Chondrocyte (in vitro differentiated cells): ENCODE results near the gene GPR135. TPM values are rescaled to one million over a fixed set of nuclear protein-coding genes. Genes with fewer than 3 reads are reported as not detected.

Source experiments
- DNase-seq: peaks from one replicate; pipeline ENCODE4 v3.0.0; 2021; ENCODE audit warnings: mixed read lengths, low spot score
- H3K27ac Mint-ChIP-seq: one replicate; pipeline ENCODE4 v1.8.0; 2021; ENCODE audit warnings: mild to moderate bottlenecking, moderate library complexity, mixed read lengths; ENCODE audit not compliant: unreplicated experiment
- H3K27me3 Mint-ChIP-seq: 2 replicates; pipeline ENCODE4 v1.8.0; 2021; ENCODE audit warnings: low read depth, mixed read lengths
- H3K36me3 Mint-ChIP-seq: 2 replicates; pipeline ENCODE4 v1.8.0; 2021; ENCODE audit warnings: low read depth, mixed read lengths
- H3K4me1 Mint-ChIP-seq: 2 replicates; pipeline ENCODE4 v1.8.0; 2021; ENCODE audit warnings: low read depth, mild to moderate bottlenecking, mixed read lengths
- H3K4me3 Mint-ChIP-seq: one replicate; pipeline ENCODE4 v1.8.0; 2021; ENCODE audit warnings: mild to moderate bottlenecking, moderate library complexity, mixed read lengths; ENCODE audit not compliant: unreplicated experiment
- H3K9me3 Mint-ChIP-seq: 2 replicates; pipeline ENCODE4 v1.8.0; 2021; ENCODE audit warnings: low read depth, mixed read lengths
- CTCF ChIP-seq: fragments of 200-600 bp; sonication (generic); IDR thresholded peaks from 2 replicates; pipeline ENCODE4 v1.5.0; 2021; ENCODE audit warnings: antibody characterized with exemption, mild to moderate bottlenecking, moderate library complexity
- total RNA-seq: library from RNA; stranded (reverse); gene quantifications from 3 replicates; pipeline ENCODE4 v1.2.1, GENCODE V29; 2021

The GPR135 gene
- total RNA-seq, 1 donor from 2014 or later: 4.0 TPM

DNA sequence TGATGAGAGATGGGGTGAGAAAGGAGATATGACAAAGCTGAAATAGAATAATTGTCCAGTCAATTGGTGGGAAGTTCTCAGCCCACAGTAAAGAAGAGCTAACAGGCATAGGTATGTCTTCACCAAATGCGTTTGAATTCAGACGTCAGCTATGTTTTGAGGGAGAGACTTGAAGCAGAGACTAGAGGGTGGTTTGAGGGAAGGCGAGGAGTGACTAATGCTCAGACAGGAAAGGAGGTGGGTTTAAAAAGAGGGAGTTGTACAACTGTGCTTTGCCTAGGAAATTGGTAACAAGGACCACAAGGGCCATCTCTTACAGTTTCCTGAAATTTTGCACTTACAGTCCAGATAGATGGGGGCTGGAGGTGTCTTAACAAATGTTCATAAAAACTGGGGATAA is 25.6 kb upstream of the GPR135 start:
- DNase-seq: no peak
- H3K27ac Mint-ChIP-seq: no peak overlapping the region
- no peaks in the 10 kb centered on the region for H3K27me3 Mint-ChIP-seq
- H3K4me3 Mint-ChIP-seq: no peak overlapping the region
- H3K9me3 Mint-ChIP-seq: no peaks in the 10 kb centered on the region
- H3K4me1 Mint-ChIP-seq: peaks cover 18% of the 10 kb centered on the region
- peaks cover 39% of the 10 kb centered on the region for H3K36me3 Mint-ChIP-seq
- TF ChIP-seq CTCF: no peak

DNA sequence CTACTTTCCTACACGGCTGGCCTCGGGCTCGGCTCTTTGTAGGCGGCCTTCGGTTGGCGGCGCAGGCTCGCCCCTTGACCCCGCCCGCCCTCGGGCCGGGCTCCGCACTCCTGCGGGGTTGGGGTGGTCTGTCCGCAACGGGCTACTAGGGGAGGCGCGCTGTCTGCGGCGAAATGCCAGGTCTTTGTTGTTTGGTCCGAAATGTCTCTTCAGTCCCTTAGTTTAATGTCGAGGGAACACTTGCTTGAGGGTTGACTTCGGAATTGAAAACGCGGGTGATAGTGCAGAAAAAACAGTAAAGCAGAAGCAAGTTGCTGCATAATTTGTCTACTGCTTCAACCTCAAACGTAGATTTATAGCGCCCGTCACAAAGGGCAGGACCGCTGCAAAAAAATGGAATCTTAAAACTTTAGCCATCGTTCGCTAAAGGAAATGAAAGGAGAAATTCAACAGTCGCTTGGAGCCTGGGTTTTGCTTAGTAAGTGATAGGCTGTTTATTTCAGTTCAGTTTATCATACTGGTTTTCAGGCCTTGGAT is 19.5 kb upstream of the GPR135 start:
- Mint-ChIP-seq H3K36me3 (peaks cover 15% of the 10 kb centered on the region), H3K27me3 (no peaks in the 10 kb centered on the region), H3K27ac (peak overlapping the region; percentile 97), H3K9me3 (no peaks in the 10 kb centered on the region), H3K4me3 (peak overlapping the region; percentile 94), H3K4me1 (peaks cover 55% of the 10 kb centered on the region)
- TF ChIP-seq CTCF: no peak
- no peak for DNase-seq

GRCh38 chr14:59483819-59484638 is 18.8 kb upstream of the GPR135 start, which contains the start of the genes JKAMP and L3HYPDH:
JKAMP (plus strand) TSS chr14:59484517; CDS start chr14:59484590, 73 bp downstream.
L3HYPDH (minus strand) TSS chr14:59484408; CDS start chr14:59484316, 92 bp downstream.
- peak; percentile 84 for TF ChIP-seq CTCF
- Mint-ChIP-seq H3K9me3 (no peaks in the 10 kb centered on the region), H3K27me3 (no peaks in the 10 kb centered on the region), H3K4me3 (peak within 1 kb of the TSS; percentile 94), H3K36me3 (peaks cover 10% of the 10 kb centered on the region), H3K27ac (peak within 1 kb of the TSS; percentile 97), H3K4me1 (peaks cover 58% of the 10 kb centered on the region)
- DNase-seq: peak; percentile 99

- DNase-seq: no peak
- TF ChIP-seq CTCF: no peak
- no peaks in the 10 kb centered on the region for H3K27me3 Mint-ChIP-seq
- peaks cover 7% of the 10 kb centered on the region for H3K36me3 Mint-ChIP-seq
- no peaks in the 10 kb centered on the region for H3K9me3 Mint-ChIP-seq
- H3K4me3 Mint-ChIP-seq: peak overlapping the region; percentile 94
- H3K27ac Mint-ChIP-seq: peak overlapping the region; percentile 97
- peaks cover 57% of the 10 kb centered on the region for H3K4me1 Mint-ChIP-seq
These were observed 18.2 kb upstream of the GPR135 start for GRCh38 chr14:59483363-59483762.

DNA sequence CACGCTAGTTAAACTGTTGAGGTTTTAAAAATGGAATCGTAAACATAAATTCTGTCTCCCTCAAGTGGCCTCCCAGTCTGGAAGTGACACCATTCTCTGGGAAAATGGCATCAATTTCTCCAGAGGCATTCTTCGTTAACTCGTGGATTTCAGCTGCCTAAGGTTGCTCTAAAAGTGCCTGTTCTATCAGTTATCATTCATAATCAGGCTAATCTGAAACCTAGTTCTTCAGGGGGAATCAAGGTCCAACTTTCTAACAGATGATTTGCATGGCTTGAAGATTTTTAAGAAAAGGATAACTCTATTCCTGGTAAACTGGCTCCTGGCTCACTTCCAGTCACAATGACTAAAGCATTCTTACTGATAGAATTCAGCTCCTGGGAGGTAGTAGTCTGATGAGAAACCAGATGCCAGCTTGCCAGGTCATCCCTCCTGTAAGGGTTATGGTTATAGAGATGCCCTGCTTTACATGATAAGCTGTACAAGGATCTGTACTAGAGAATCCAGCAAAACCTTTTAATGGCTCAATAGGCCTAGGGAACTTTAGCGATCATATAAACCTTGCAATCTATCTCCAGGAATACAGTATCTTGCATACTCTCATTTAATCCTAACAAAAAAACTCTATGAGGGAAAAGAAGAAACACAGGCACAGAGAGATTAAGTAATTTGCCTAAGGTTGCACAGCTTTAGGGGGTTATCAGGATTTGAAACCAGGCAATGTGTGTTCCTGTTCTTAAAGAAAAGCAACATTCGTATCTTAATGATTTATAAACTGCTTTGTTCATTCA is 17.6 kb upstream of the GPR135 start:
- TF ChIP-seq CTCF: peak; percentile 42
- Mint-ChIP-seq H3K4me3 (peak overlapping the region; percentile 94), H3K36me3 (peaks cover 4% of the 10 kb centered on the region), H3K4me1 (peaks cover 52% of the 10 kb centered on the region), H3K9me3 (no peaks in the 10 kb centered on the region), H3K27me3 (no peaks in the 10 kb centered on the region), H3K27ac (peak overlapping the region; percentile 97)
- DNase-seq: no peak
